A549 (cell line): ENCODE measurements around the gene XCL1. TPM values are rescaled to one million over a fixed set of nuclear protein-coding genes. Genes with fewer than 3 reads are reported as not detected.
A peak's percentile ranks its signal among the peaks of the same experiment; 100 is the strongest.

ENCODE experiments used
- ATAC-seq, 2 experiments: fragments of 200-7000 bp in 1 of 2; fragments of >200 bp in 1 of 2; cut with Nextera tagmentation in 1 of 2; cut with Tn5 transposase in 1 of 2; 3 replicates each; pipeline versions ENCODE4 v1.8.0 to v1.9.1; 2018 to 2020; ENCODE audit warnings: mild to moderate bottlenecking in 1 of 2, moderate library complexity in 1 of 2
- CTCF ChIA-PET: fragments of 300-600 bp; sonication (Branson Sonifier 250); formaldehyde crosslinking; extraction: SDS; loops from one replicate; lab custom pipeline; 2021; ENCODE audit warnings: antibody characterized with exemption, inconsistent platforms; lab: Yijun Ruan, JAX
- POLR2A ChIA-PET: fragments of 350-600 bp; formaldehyde crosslinking; extraction: SDS; loops from one replicate; lab custom pipeline; 2021; ENCODE audit warnings: antibody characterized with exemption, inconsistent platforms; lab: Yijun Ruan, JAX
- DNase-seq, 2 experiments: peaks; one replicate each; pipeline versions ENCODE4 v3.0.0 to v3.0.0-alpha.2; 2011 to 2016; ENCODE audit warnings: low read depth in 1 of 2, low spot score in 1 of 2
- FAIRE-seq: peaks from 2 replicates; lab custom pipeline; 2011; peaks lifted over from hg19 to GRCh38; lab: Jason Lieb, UNC
- H3K27ac ChIP-seq, 2 experiments: fragments of >200 bp; sonication (Bioruptor Twin); formaldehyde crosslinking; 3 replicates each; pipeline ENCODE4 v1.5.1; 2016 to 2017
- H3K4me1 ChIP-seq: fragments of >200 bp; sonication (Bioruptor Twin); formaldehyde crosslinking; 3 replicates; pipeline ENCODE4 v1.6.1; 2016
- H3K4me2 ChIP-seq: fragments of >200 bp; sonication (Bioruptor Twin); formaldehyde crosslinking; 3 replicates; pipeline ENCODE4 v1.6.1; 2016
- H3K4me3 ChIP-seq: fragments of >200 bp; sonication (Bioruptor Twin); formaldehyde crosslinking; 3 replicates; pipeline ENCODE4 v1.5.1; 2016
- H3K9me3 ChIP-seq: fragments of >200 bp; sonication (Bioruptor Twin); formaldehyde crosslinking; 3 replicates; pipeline ENCODE4 v1.6.1; 2016
- CBX2 ChIP-seq: fragments of 200-600 bp; sonication (generic); IDR thresholded peaks from 2 replicates; pipeline ENCODE4 v1.6.1; 2016; ENCODE audit warnings: low read depth, mild to moderate bottlenecking, borderline replicate concordance
- CBX8 ChIP-seq: fragments of 200-600 bp; sonication (generic); IDR thresholded peaks from 2 replicates; pipeline ENCODE4 v1.6.1; 2016
- CHD4 ChIP-seq: fragments of 200-600 bp; sonication (generic); IDR thresholded peaks from 2 replicates; pipeline ENCODE4 v1.6.1; 2016; ENCODE audit warnings: antibody characterized with exemption, mild to moderate bottlenecking, borderline replicate concordance
- EHF ChIP-seq: fragments of 250-450 bp; sonication (Bioruptor Pico); IDR thresholded peaks from 2 replicates; pipeline ENCODE4 v1.5.0; 2020; ENCODE audit warnings: mild to moderate bottlenecking
- FOSB ChIP-seq: fragments of 250-450 bp; sonication (Bioruptor Pico); IDR thresholded peaks from 2 replicates; pipeline ENCODE4 v1.5.0; 2020; ENCODE audit warnings: mild to moderate bottlenecking, moderate library complexity
- FOSL2 ChIP-seq, 2 experiments: fragments of 450-650 bp in 1 of 2; fragments of >200 bp in 1 of 2; sonication (Bioruptor Twin) in 1 of 2; formaldehyde crosslinking; IDR thresholded peaks; 2 replicates each; pipeline versions ENCODE4 v1.5.0 to v1.6.1; 2016 to 2020; ENCODE audit warnings: mild to moderate bottlenecking in 1 of 2, moderate library complexity in 1 of 2
- FOXS1 ChIP-seq: fragments of 250-450 bp; sonication (Bioruptor Pico); IDR thresholded peaks from 2 replicates; pipeline ENCODE4 v1.5.0; 2020; ENCODE audit warnings: mild to moderate bottlenecking, moderate library complexity
- HDAC2 ChIP-seq: fragments of 200-600 bp; sonication (generic); IDR thresholded peaks from 2 replicates; pipeline ENCODE4 v1.6.1; 2016
- JUNB ChIP-seq: fragments of >200 bp; sonication (Bioruptor Twin); formaldehyde crosslinking; IDR thresholded peaks from 2 replicates; pipeline ENCODE4 v1.6.1; 2016
- KDM1A ChIP-seq: fragments of 200-600 bp; sonication (generic); IDR thresholded peaks from 2 replicates; pipeline ENCODE4 v1.6.1; 2016; ENCODE audit warnings: low read depth, mild to moderate bottlenecking
- MAZ ChIP-seq: fragments of 150-350 bp; IDR thresholded peaks from 2 replicates; pipeline ENCODE4 v1.6.1; 2014; ENCODE audit warnings: antibody characterized with exemption, low read depth, low read length, borderline replicate concordance
- MYC ChIP-seq: IDR thresholded peaks from 2 replicates; pipeline ENCODE4 v1.6.1; 2012; ENCODE audit warnings: mild to moderate bottlenecking, inconsistent platforms, low read length, improper control_type of control experiment, borderline replicate concordance
- NFE2L2 ChIP-seq: fragments of 150-350 bp; conservative IDR thresholded peaks from 2 replicates; pipeline ENCODE4 v1.6.1; 2014; ENCODE audit warnings: low read length
- PHF8 ChIP-seq: fragments of 200-600 bp; sonication (generic); IDR thresholded peaks from 2 replicates; pipeline ENCODE4 v1.6.1; 2016; ENCODE audit warnings: low read depth, mild to moderate bottlenecking, antibody characterized with exemption, moderate library complexity, borderline replicate concordance
- POLR2AphosphoS2 ChIP-seq: conservative IDR thresholded peaks from 2 replicates; pipeline ENCODE4 v1.6.1; 2012; ENCODE audit warnings: low read length, improper control_type of control experiment, inconsistent platforms
- RARB ChIP-seq: fragments of 250-450 bp; sonication (Bioruptor Pico); IDR thresholded peaks from 2 replicates; pipeline ENCODE4 v1.8.0; 2021; ENCODE audit warnings: mild to moderate bottlenecking, moderate library complexity
- RCOR1 ChIP-seq: fragments of 150-350 bp; IDR thresholded peaks from 2 replicates; pipeline ENCODE4 v1.6.1; 2014; ENCODE audit warnings: antibody characterized with exemption, low read length, low read depth
- RFX5 ChIP-seq: fragments of 450-650 bp; IDR thresholded peaks from 2 replicates; pipeline ENCODE4 v1.7.1; 2014; ENCODE audit warnings: antibody characterized with exemption, mild to moderate bottlenecking, moderate library complexity
- TFCP2L1 ChIP-seq: fragments of 250-450 bp; sonication (Bioruptor Pico); IDR thresholded peaks from 2 replicates; pipeline ENCODE4 v1.5.0; 2021; ENCODE audit warnings: mild to moderate bottlenecking
- TP53 ChIP-seq: fragments of 250-450 bp; sonication (Bioruptor Pico); IDR thresholded peaks from 2 replicates; pipeline ENCODE4 v1.5.0; 2021; ENCODE audit warnings: mild to moderate bottlenecking, moderate library complexity
- ZC3H11A ChIP-seq: fragments of 450-650 bp; IDR thresholded peaks from 2 replicates; pipeline ENCODE4 v1.6.1; 2014; ENCODE audit warnings: antibody characterized with exemption, mild to moderate bottlenecking
- ZSCAN20 ChIP-seq: fragments of 250-450 bp; sonication (Bioruptor Pico); IDR thresholded peaks from 2 replicates; pipeline ENCODE4 v1.8.0; 2022; ENCODE audit warnings: mild to moderate bottlenecking, moderate library complexity
- WGBS: methylation state at CpG from one replicate; pipeline ENCODE4 v1.1.6; 2017; ENCODE audit errors: missing lambda C conversion rate; 5-methylcytosine and 5-hydroxymethylcytosine counted together
- polyA plus RNA-seq, 4 experiments: library from polyadenylated mRNA; depleted of rRNA in 3 of 4; stranded (reverse); fragments of >200 nt; fragmentation: RNase III in 1 of 4; extraction: RNeasy Plus Mini Kit Qiagen cat#74134 plus additional on column Dnase treatment in 1 of 4; gene quantifications; 2 replicates in 3 of 4; 3 replicates in 1 of 4; pipeline ENCODE4 v1.2.3, GENCODE V29; 2011 to 2017
- TF ChIP-seq, protein P1 (sequence below): fragments of 450-650 bp; IDR thresholded peaks from 2 replicates; pipeline ENCODE4 v1.6.1; 2014; ENCODE audit warnings: antibody characterized with exemption
- TF ChIP-seq, protein P2 (sequence below): IDR thresholded peaks from 2 replicates; pipeline ENCODE4 v1.6.1; 2012; ENCODE audit warnings: low read depth, borderline replicate concordance
- TF ChIP-seq, protein P3 (sequence below): fragments of 250-450 bp; sonication (Bioruptor Pico); IDR thresholded peaks from 2 replicates; pipeline ENCODE4 v1.5.0; 2021; ENCODE audit warnings: mild to moderate bottlenecking, moderate library complexity, borderline replicate concordance
- TF ChIP-seq, protein P4 (sequence below): fragments of 250-450 bp; sonication (Bioruptor Pico); IDR thresholded peaks from 2 replicates; pipeline ENCODE4 v1.5.0; 2020; ENCODE audit warnings: low read depth, mild to moderate bottlenecking, moderate library complexity
- TF ChIP-seq, protein P5 (sequence below): IDR thresholded peaks from 2 replicates; pipeline ENCODE4 v1.6.1; 2012

Gene XCL1
- polyA plus RNA-seq, 2 of the 4 experiments (the other 2 are of a cell fraction), result not detected

DNA sequence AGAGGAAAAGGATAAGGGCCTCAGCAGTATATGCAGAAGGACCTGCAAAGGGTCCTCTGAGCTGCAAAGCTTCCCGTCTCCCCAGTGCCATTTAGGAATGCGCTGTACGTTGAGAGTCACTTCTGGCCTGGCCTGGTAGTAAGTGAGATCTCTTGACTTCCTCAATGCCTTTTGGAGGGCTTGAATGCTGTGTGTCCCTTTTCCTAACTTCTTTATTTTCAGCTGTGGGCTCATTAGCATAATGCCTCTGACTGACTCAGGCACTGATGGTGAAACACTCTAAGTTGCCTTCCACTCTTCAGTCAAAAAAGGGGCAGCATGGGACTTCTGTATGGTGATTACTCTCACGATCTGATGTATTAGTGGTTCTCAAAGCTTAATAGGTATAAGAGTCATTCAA, 49.9 kb downstream of the XCL1 start:
- WGBS, result 87% methylated on average over 4 of the region's 4 CpGs
- TF ChIP-seq HDAC2 (no peak), FOSB (CRISPR knock-in tag) (no peak), PHF8 (no peak), RFX5 (no peak), CHD4 (no peak), ZSCAN20 (CRISPR knock-in tag) (no peak)
- TF ChIP-seq, protein P1, sequence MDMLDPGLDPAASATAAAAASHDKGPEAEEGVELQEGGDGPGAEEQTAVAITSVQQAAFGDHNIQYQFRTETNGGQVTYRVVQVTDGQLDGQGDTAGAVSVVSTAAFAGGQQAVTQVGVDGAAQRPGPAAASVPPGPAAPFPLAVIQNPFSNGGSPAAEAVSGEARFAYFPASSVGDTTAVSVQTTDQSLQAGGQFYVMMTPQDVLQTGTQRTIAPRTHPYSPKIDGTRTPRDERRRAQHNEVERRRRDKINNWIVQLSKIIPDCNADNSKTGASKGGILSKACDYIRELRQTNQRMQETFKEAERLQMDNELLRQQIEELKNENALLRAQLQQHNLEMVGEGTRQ, result no peak
- ChIA-PET POLR2A (no interaction called here), CTCF (interaction anchor here (1.5 kb wide), 1 partner anchor 23 kb away, joined by 5 read pairs; no protein-coding TSS in a partner anchor)
- DNase-seq, result no peak
- H3K27ac ChIP-seq, result no peak overlapping the region
- FAIRE-seq, result no peak
- H3K4me3 ChIP-seq, result no peak overlapping the region
- H3K9me3 ChIP-seq, result no peaks in the 10 kb centered on the region
- H3K4me2 ChIP-seq, result no peak overlapping the region
- H3K4me1 ChIP-seq, result peaks cover 34% of the 10 kb centered on the region
- ATAC-seq, result no peak

DNA sequence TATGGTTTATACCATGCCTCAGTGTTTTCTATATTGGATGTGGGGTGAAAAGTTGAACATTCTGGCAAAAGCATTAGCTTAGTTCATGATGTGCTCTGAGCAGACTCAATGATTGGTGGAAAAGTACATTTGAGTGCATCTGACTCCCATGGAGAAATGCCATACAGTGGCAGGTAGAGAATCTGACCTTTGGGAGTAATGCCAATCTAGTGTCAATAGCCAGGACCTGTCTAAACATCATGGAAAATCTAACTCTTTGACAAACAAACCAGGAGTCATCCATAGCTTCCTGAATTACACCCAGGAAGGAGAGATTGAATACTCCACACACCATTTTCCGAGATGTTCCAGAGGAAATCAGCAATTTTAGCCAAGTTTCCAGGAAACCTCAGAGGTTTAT, 51.0 kb downstream of the XCL1 start:
- Histone ChIP-seq H3K9me3 (no peaks in the 10 kb centered on the region), H3K4me3 (no peak overlapping the region), H3K4me1 (peaks cover 28% of the 10 kb centered on the region), H3K4me2 (no peak overlapping the region), H3K27ac (no peak overlapping the region)
- WGBS, result 81% methylated on average over 1 of the region's 1 CpG
- FAIRE-seq (no peak), ATAC-seq (no peak), DNase-seq (no peak)
- no peak for TF ChIP-seq TFCP2L1
- TF ChIP-seq MAZ, result no peak
- no peak for TF ChIP-seq CBX8
- TF ChIP-seq, protein P2, sequence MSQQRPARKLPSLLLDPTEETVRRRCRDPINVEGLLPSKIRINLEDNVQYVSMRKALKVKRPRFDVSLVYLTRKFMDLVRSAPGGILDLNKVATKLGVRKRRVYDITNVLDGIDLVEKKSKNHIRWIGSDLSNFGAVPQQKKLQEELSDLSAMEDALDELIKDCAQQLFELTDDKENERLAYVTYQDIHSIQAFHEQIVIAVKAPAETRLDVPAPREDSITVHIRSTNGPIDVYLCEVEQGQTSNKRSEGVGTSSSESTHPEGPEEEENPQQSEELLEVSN, result no peak
- TF ChIP-seq, protein P3, sequence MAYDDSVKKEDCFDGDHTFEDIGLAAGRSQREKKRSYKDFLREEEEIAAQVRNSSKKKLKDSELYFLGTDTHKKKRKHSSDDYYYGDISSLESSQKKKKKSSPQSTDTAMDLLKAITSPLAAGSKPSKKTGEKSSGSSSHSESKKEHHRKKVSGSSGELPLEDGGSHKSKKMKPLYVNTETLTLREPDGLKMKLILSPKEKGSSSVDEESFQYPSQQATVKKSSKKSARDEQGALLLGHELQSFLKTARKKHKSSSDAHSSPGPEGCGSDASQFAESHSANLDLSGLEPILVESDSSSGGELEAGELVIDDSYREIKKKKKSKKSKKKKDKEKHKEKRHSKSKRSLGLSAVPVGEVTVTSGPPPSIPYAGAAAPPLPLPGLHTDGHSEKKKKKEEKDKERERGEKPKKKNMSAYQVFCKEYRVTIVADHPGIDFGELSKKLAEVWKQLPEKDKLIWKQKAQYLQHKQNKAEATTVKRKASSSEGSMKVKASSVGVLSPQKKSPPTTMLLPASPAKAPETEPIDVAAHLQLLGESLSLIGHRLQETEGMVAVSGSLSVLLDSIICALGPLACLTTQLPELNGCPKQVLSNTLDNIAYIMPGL (CRISPR knock-in tag), result no peak
- no peak for TF ChIP-seq MYC
- no peak for TF ChIP-seq FOSB (CRISPR knock-in tag)
- TF ChIP-seq, protein P4, sequence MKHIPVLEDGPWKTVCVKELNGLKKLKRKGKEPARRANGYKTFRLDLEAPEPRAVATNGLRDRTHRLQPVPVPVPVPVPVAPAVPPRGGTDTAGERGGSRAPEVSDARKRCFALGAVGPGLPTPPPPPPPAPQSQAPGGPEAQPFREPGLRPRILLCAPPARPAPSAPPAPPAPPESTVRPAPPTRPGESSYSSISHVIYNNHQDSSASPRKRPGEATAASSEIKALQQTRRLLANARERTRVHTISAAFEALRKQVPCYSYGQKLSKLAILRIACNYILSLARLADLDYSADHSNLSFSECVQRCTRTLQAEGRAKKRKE (CRISPR knock-in tag), result no peak
- no peak for TF ChIP-seq RFX5
- TF ChIP-seq RCOR1, result no peak
- POLR2A ChIA-PET, result no interaction called here
- CTCF ChIA-PET, result interaction anchor here (0.7 kb wide), 1 partner anchor 24 kb away, joined by 3 read pairs; no protein-coding TSS in a partner anchor

DNA sequence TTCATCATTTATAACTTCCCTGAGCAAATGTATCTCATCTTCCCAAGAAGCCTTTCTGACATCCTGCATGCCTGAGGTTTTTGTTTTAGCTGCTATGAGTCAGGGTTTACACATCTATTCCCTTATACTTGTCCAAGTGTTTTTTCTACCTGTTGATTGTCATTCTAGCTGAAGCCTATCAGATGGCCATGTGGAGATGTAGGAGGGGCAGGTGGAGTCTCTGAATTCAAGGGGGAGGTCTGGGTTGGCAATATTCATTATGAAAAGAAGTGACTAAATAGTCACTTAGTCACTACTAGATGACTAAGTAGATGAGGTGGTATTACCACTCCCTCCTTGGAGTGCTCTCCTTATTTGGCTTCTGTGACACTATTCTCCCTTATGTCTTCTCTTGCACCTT, 52.4 kb downstream of the XCL1 start:
- no peak overlapping the region for H3K27ac ChIP-seq
- no peak overlapping the region for H3K4me3 ChIP-seq
- POLR2A ChIA-PET, result no interaction called here
- TF ChIP-seq NFE2L2 (no peak), CBX2 (no peak), FOXS1 (CRISPR knock-in tag) (no peak), EHF (CRISPR knock-in tag) (no peak), TP53 (no peak), POLR2AphosphoS2 (no peak), FOSL2 (IDR thresholded peaks at IDR 0.05) (0 out of 2 replicates have a peak, but pooled peaks have one; percentile 11), FOSL2 (CRISPR knock-in tag; IDR thresholded peaks at IDR 0.05) (peak; percentile 17; the same call in 1 of the 2 replicates), PHF8 (no peak), RARB (CRISPR knock-in tag) (no peak), KDM1A (no peak), JUNB (peak; percentile 46; the same call in 1 of the 2 replicates), ZC3H11A (no peak)
- TF ChIP-seq, protein P5, sequence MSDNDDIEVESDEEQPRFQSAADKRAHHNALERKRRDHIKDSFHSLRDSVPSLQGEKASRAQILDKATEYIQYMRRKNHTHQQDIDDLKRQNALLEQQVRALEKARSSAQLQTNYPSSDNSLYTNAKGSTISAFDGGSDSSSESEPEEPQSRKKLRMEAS, result no peak
- no peak for FAIRE-seq
- CTCF ChIA-PET, result no interaction called here
- peak; percentile 9 to 45 for DNase-seq
- H3K9me3 ChIP-seq, result no peaks in the 10 kb centered on the region
- peak overlapping the region; percentile 22; the same call in 1 of the 3 replicates for H3K4me2 ChIP-seq
- peaks cover 15% of the 10 kb centered on the region; the same call in 2 of the 3 replicates for H3K4me1 ChIP-seq
- ATAC-seq, result peak; percentile 73 to 83
